ENCODE measurements around the gene SYTL3.

Gene SYTL3

GRCh38 chr6:158763434-158764182 is 113.8 kb downstream of the SYTL3 start:
- no peak overlapping the region for H3K4me3 ChIP-seq (ENCODE audit: low read depth, low read length)
- no peak for DNase-seq (ENCODE audit: low read depth)
- no peak for TF ChIP-seq CTCF (IDR thresholded peaks at IDR 0.05; ENCODE audit: low read depth, low read length, missing control alignments)

- H3K4me3 ChIP-seq (ENCODE audit: low read depth, low read length), result no peak overlapping the region
- TF ChIP-seq CTCF (IDR thresholded peaks at IDR 0.05; ENCODE audit: low read depth, low read length, missing control alignments), result no peak
- no peak for DNase-seq (ENCODE audit: low read depth)
Measured at GRCh38 chr6:158764183-158764849, 114.5 kb downstream of the SYTL3 start.

GRCh38 chr6:158764926-158765325 is 115.1 kb downstream of the SYTL3 start:
- no peak for DNase-seq (ENCODE audit: low read depth)
- TF ChIP-seq CTCF (IDR thresholded peaks at IDR 0.05; ENCODE audit: low read depth, low read length, missing control alignments), result no peak
- no peak overlapping the region for H3K4me3 ChIP-seq (ENCODE audit: low read depth, low read length)

GRCh38 chr6:158765499-158766068 is 115.7 kb downstream of the SYTL3 start:
- no peak overlapping the region for H3K4me3 ChIP-seq (ENCODE audit: low read depth, low read length)
- DNase-seq (ENCODE audit: low read depth), result no peak
- TF ChIP-seq CTCF (IDR thresholded peaks at IDR 0.05; ENCODE audit: low read depth, low read length, missing control alignments), result no peak

- TF ChIP-seq CTCF (IDR thresholded peaks at IDR 0.05; ENCODE audit: low read depth, low read length, missing control alignments), result no peak
- DNase-seq (ENCODE audit: low read depth), result no peak
- H3K4me3 ChIP-seq (ENCODE audit: low read depth, low read length), result no peak overlapping the region
Measured at GRCh38 chr6:158766621-158767455, 117.0 kb downstream of the SYTL3 start.

GRCh38 chr6:158767709-158768108 is 117.9 kb downstream of the SYTL3 start:
- TF ChIP-seq CTCF (IDR thresholded peaks at IDR 0.05; ENCODE audit: low read depth, low read length, missing control alignments), result no peak
- no peak overlapping the region for H3K4me3 ChIP-seq (ENCODE audit: low read depth, low read length)
- DNase-seq (ENCODE audit: low read depth), result no peak
